DLD1 (cell line): Measurements from ENCODE around the gene SULT1B1.

Experiments
- in situ Hi-C: cut with HindIII; loops from 2 replicates; pipeline ENCODE4 v1.10.0; 2017; ENCODE audit warnings: low sequenced_read_pairs

The SULT1B1 gene

GRCh38 chr4:69701696-69702095, 58.7 kb downstream of the SULT1B1 start:
- in situ Hi-C loops: no loop called here

GRCh38 chr4:69697536-69698242, 62.7 kb downstream of the SULT1B1 start:
- in situ Hi-C loops: no loop called here

- in situ Hi-C loops: no loop called here
These were observed 70.8 kb downstream of the SULT1B1 start for GRCh38 chr4:69689599-69689998.

- in situ Hi-C loops: no loop called here
These were observed 75.6 kb downstream of the SULT1B1 start for GRCh38 chr4:69684804-69685203.
